ENCODE results near the gene PRR7. TPM values are rescaled to one million over a fixed set of nuclear protein-coding genes. Genes with fewer than 3 reads are reported as not detected.
A peak's percentile ranks its signal among the peaks of the same experiment; 100 is the strongest.

Gene PRR7
- polyA plus RNA-seq, 1 of the 3 experiments (the other 2 are of a cell fraction): 17.1 TPM

- H3K9me3 ChIP-seq: no peaks in the 10 kb centered on the region
- H3K9ac ChIP-seq: no peak overlapping the region
- peaks cover 0 to 31% of the 10 kb centered on the region in 2 experiments; a peak in 3 of 4 replicates for H3K4me1 ChIP-seq (ENCODE audit: control insufficient read depth in 1 of 2, insufficient read depth in 2 of 2, low read depth in 1 of 2, low read length in 1 of 2)
- no peak for DNase-seq
- ChIA-PET CTCF (interaction anchor here (0.6 to 1.6 kb wide), 3 partner anchors 33 to 215 kb away, joined by 3 to 9 read pairs (median 6); no protein-coding TSS in a partner anchor), POLR2A (interaction anchor here (2.0 kb wide), 1 partner anchor 10 kb away, joined by 10 read pairs; no protein-coding TSS in a partner anchor)
- no peak overlapping the region for H3K4me3 ChIP-seq (ENCODE audit: low read depth in 2 of 2, low read length in 1 of 2)
- no peak for TF ChIP-seq EP300 (IDR thresholded peaks at IDR 0.05; ENCODE audit: borderline replicate concordance in 1 of 2, low read depth in 1 of 2, low read length in 1 of 2)
- no peak for TF ChIP-seq NFIC (IDR thresholded peaks at IDR 0.05; ENCODE audit: borderline replicate concordance)
- TF ChIP-seq MXI1 (IDR thresholded peaks at IDR 0.05; ENCODE audit: low read depth, low read length): no peak
- no peak for TF ChIP-seq JUND (IDR thresholded peaks at IDR 0.05)
- no peak for TF ChIP-seq POLR2AphosphoS5 (IDR thresholded peaks at IDR 0.05; ENCODE audit: low read depth, low read length)
- H3K27me3 ChIP-seq (ENCODE audit: insufficient read depth): no peaks in the 10 kb centered on the region
- H3K4me2 ChIP-seq: no peak overlapping the region
- peak overlapping the region in 1 of 2 experiments; percentile 25; a peak in 1 of 4 replicates for H3K27ac ChIP-seq (ENCODE audit: low read depth in 2 of 2, low read length in 1 of 2)
- H3K79me2 ChIP-seq (ENCODE audit: insufficient read depth): peaks cover 20% of the 10 kb centered on the region; the same call in 1 of the 2 replicates
- no peaks in the 10 kb centered on the region for H3K9me2 ChIP-seq
- peaks cover 45% of the 10 kb centered on the region for H3F3A ChIP-seq (replicated peaks; ENCODE audit: insufficient read depth)
- H3K36me3 ChIP-seq (replicated peaks in 1 of 2; ENCODE audit: control insufficient read depth in 1 of 2, insufficient read depth in 2 of 2, low read length in 1 of 2): peaks cover 42 to 76% of the 10 kb centered on the region in 2 experiments
- 95% methylated on average over 26 of the region's 27 CpGs for WGBS (ENCODE audit: low lambda C conversion rate)
- peaks cover 42% of the 10 kb centered on the region for H4K20me1 ChIP-seq (ENCODE audit: insufficient read depth)
- H2AFZ ChIP-seq (ENCODE audit: low read depth): no peak overlapping the region
Observed at GRCh38 chr5:177462021-177462670, 15.5 kb downstream of the PRR7 start.

DNA sequence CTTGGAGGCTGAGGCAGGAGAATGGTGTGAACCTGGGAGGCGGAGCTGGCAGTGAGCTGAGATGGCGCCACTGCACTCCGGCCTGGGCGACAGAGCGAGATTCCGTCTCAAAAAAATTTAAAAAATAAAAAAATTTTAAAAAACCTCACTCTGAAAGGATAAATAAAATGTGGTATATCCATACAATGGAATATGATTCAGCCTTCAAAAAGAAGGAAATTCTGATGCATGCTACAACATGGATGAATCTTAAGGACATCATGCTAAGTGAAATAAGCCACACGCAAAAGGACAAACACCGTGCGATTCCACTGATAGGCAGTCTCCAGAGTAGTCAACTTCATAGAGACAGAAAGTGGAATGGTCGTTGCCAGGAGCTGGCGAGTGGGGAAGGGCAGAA is 18.4 kb downstream of the PRR7 start:
- peaks cover 14 to 19% of the 10 kb centered on the region in 2 experiments; a peak in 3 of 4 replicates for H3K4me1 ChIP-seq (ENCODE audit: control insufficient read depth in 1 of 2, insufficient read depth in 2 of 2, low read depth in 1 of 2, low read length in 1 of 2)
- H3K9ac ChIP-seq: no peak overlapping the region
- peaks cover 43% of the 10 kb centered on the region for H3K79me2 ChIP-seq (ENCODE audit: insufficient read depth)
- H3K4me3 ChIP-seq (ENCODE audit: low read depth in 2 of 2, low read length in 1 of 2): no peak overlapping the region
- no peak overlapping the region for H2AFZ ChIP-seq (ENCODE audit: low read depth)
- 92% methylated on average over 11 of the region's 11 CpGs for WGBS (ENCODE audit: low lambda C conversion rate)
- CTCF ChIA-PET: interaction anchor here (0.6 to 2.0 kb wide), 8 partner anchors 8 to 74 kb away, joined by 3 to 9 read pairs (median 4); partner anchors contain the start of gene PDLIM7
- no peaks in the 10 kb centered on the region for H3K27me3 ChIP-seq (ENCODE audit: insufficient read depth)
- no peak for TF ChIP-seq FOSL2 (IDR thresholded peaks at IDR 0.05; ENCODE audit: borderline replicate concordance, low read depth)
- TF ChIP-seq FOXJ3 (CRISPR knock-in tag; IDR thresholded peaks at IDR 0.05): no peak
- no peak for TF ChIP-seq SMC3 (IDR thresholded peaks at IDR 0.05; ENCODE audit: low read depth, low read length)
- no peak for TF ChIP-seq RCOR1 (IDR thresholded peaks at IDR 0.05; ENCODE audit: low read length)
- no peak for TF ChIP-seq TEAD4 (IDR thresholded peaks at IDR 0.05; ENCODE audit: borderline replicate concordance, insufficient read depth)
- TF ChIP-seq POLR2AphosphoS5 (IDR thresholded peaks at IDR 0.05; ENCODE audit: low read depth, low read length): no peak
- no peak for TF ChIP-seq EP300 (IDR thresholded peaks at IDR 0.05; ENCODE audit: borderline replicate concordance in 1 of 2, low read depth in 1 of 2, low read length in 1 of 2)
- TF ChIP-seq, protein P1, sequence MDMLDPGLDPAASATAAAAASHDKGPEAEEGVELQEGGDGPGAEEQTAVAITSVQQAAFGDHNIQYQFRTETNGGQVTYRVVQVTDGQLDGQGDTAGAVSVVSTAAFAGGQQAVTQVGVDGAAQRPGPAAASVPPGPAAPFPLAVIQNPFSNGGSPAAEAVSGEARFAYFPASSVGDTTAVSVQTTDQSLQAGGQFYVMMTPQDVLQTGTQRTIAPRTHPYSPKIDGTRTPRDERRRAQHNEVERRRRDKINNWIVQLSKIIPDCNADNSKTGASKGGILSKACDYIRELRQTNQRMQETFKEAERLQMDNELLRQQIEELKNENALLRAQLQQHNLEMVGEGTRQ (IDR thresholded peaks at IDR 0.05; ENCODE audit: borderline replicate concordance, low read depth, low read length): no peak
- no peak for TF ChIP-seq GATA2 (CRISPR knock-in tag; IDR thresholded peaks at IDR 0.05)
- TF ChIP-seq NRF1 (IDR thresholded peaks at IDR 0.05; ENCODE audit: low read depth, low read length): no peak
- TF ChIP-seq RAD21 (IDR thresholded peaks at IDR 0.05; ENCODE audit: low read length): no peak
- TF ChIP-seq YY1 (IDR thresholded peaks at IDR 0.05; ENCODE audit: low read depth): no peak
- TF ChIP-seq, protein P2, sequence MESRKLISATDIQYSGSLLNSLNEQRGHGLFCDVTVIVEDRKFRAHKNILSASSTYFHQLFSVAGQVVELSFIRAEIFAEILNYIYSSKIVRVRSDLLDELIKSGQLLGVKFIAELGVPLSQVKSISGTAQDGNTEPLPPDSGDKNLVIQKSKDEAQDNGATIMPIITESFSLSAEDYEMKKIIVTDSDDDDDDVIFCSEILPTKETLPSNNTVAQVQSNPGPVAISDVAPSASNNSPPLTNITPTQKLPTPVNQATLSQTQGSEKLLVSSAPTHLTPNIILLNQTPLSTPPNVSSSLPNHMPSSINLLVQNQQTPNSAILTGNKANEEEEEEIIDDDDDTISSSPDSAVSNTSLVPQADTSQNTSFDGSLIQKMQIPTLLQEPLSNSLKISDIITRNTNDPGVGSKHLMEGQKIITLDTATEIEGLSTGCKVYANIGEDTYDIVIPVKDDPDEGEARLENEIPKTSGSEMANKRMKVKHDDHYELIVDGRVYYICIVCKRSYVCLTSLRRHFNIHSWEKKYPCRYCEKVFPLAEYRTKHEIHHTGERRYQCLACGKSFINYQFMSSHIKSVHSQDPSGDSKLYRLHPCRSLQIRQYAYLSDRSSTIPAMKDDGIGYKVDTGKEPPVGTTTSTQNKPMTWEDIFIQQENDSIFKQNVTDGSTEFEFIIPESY (IDR thresholded peaks at IDR 0.05; ENCODE audit: borderline replicate concordance, low read depth): no peak
- TF ChIP-seq, protein P3, sequence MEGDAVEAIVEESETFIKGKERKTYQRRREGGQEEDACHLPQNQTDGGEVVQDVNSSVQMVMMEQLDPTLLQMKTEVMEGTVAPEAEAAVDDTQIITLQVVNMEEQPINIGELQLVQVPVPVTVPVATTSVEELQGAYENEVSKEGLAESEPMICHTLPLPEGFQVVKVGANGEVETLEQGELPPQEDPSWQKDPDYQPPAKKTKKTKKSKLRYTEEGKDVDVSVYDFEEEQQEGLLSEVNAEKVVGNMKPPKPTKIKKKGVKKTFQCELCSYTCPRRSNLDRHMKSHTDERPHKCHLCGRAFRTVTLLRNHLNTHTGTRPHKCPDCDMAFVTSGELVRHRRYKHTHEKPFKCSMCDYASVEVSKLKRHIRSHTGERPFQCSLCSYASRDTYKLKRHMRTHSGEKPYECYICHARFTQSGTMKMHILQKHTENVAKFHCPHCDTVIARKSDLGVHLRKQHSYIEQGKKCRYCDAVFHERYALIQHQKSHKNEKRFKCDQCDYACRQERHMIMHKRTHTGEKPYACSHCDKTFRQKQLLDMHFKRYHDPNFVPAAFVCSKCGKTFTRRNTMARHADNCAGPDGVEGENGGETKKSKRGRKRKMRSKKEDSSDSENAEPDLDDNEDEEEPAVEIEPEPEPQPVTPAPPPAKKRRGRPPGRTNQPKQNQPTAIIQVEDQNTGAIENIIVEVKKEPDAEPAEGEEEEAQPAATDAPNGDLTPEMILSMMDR (IDR thresholded peaks at IDR 0.05): no peak
- H3K27ac ChIP-seq (ENCODE audit: low read depth in 2 of 2, low read length in 1 of 2): no peak overlapping the region
- H3K9me2 ChIP-seq: no peaks in the 10 kb centered on the region
- H3K36me3 ChIP-seq (replicated peaks in 1 of 2; ENCODE audit: control insufficient read depth in 1 of 2, insufficient read depth in 2 of 2, low read length in 1 of 2): peaks cover 42 to 68% of the 10 kb centered on the region in 2 experiments
- POLR2A ChIA-PET: no interaction called here
- no peak overlapping the region for H3K4me2 ChIP-seq
- H3K9me3 ChIP-seq: no peaks in the 10 kb centered on the region
- peaks cover 44% of the 10 kb centered on the region for H4K20me1 ChIP-seq (ENCODE audit: insufficient read depth)
- DNase-seq: no peak
- H3F3A ChIP-seq (replicated peaks; ENCODE audit: insufficient read depth): peaks cover 28% of the 10 kb centered on the region

All from SK-N-SH (cell line).